D721Med (cell line): ENCODE measurements around the gene CACNA2D1.

Experiments
- DNase-seq: peaks from one replicate; pipeline ENCODE4 v3.0.0; 2011; ENCODE audit warnings: low spot score; ENCODE audit not compliant: insufficient read length
- FAIRE-seq: peaks from 2 replicates; lab custom pipeline; 2011; peaks lifted over from hg19 to GRCh38; lab: Jason Lieb, UNC
- CTCF ChIP-seq: IDR thresholded peaks from 2 replicates; pipeline ENCODE4 v1.5.1; 2012; ENCODE audit warnings: mild to moderate bottlenecking, control low read depth; ENCODE audit not compliant: insufficient read depth; ENCODE audit errors: missing control alignments

CACNA2D1 gene

DNA sequence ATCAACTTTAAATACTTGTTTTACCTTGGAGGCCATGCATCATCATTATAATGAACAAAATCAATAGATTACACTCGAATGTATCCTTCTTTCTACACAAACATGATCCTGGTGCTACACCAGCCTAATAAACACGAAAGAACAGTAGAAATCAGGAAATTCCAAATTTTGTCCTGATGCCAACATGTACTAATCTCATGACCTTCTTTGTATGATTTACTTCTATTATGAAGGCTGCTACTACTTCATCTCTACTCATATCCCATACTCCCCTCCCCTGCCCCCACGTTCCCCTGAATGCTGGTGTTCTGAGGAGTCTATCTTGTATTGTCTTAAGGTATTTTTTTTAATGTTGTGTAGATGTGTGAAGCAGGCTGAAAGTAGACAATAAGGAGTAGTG, 315.0 kb downstream of the CACNA2D1 start:
- TF ChIP-seq CTCF = no peak
- DNase-seq = no peak
- no peak for FAIRE-seq

DNA sequence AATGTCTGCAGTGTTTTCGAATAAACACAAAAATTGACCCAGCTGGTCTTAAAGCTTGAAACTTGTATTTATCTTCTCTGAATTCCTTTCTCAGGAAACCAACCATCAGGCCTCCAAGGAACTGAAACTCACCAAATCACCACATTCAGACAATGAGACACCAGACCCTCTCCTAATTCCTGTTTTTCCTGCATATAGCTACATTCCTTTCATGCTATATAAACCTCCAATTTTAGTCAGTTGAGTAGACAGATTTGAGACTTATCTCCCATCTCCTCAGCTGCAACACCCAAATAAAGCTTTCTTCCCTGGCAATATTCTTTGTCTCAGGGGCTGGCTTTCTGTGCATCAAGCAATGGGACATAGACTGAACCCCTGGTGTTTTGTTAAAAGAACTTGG, 317.0 kb downstream of the CACNA2D1 start:
- FAIRE-seq (no peak), DNase-seq (no peak)
- TF ChIP-seq CTCF = no peak

- TF ChIP-seq CTCF = no peak
- no peak for DNase-seq
- FAIRE-seq = no peak
Observed at GRCh38 chr7:82124445-82124844, 319.1 kb downstream of the CACNA2D1 start.

DNA sequence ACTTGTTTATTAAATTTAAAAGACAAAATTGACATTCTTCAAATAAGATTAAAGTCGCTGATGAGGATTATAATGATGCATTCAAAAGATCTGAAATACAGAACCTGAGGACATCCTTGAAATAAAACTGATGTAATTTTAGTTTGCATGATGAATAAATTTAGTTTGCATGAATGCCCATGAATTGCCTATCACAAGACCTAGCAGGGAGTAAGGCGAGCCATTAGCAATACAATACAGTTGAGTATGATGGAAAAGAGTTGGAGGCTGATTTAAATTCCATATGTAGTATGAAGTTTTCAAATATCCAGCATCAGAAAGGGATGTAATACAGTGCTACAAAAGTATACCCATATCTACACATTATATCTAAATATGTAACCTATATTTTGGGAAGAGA, 321.3 kb downstream of the CACNA2D1 start:
- TF ChIP-seq CTCF = no peak
- FAIRE-seq = no peak
- DNase-seq = no peak

DNA sequence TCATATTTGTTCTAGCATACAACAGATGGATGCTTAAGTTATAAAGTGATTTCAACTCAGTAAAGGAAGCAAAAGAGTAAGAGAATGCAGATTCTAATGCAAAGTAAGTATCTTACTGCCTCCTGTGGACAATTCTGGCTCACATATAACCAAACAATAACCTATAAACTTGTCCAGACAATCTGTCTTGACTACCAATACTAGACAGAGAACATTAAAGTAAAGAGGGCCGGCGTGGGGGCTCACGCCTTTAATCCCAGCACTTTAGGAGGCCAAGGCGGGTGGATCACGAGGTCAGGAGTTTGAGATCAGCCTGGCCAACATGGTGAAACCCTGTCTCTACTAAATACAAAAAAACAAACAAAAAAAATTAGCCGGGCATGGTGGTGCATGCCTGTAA, 329.3 kb downstream of the CACNA2D1 start:
- no peak for TF ChIP-seq CTCF
- FAIRE-seq (no peak), DNase-seq (no peak)

DNA sequence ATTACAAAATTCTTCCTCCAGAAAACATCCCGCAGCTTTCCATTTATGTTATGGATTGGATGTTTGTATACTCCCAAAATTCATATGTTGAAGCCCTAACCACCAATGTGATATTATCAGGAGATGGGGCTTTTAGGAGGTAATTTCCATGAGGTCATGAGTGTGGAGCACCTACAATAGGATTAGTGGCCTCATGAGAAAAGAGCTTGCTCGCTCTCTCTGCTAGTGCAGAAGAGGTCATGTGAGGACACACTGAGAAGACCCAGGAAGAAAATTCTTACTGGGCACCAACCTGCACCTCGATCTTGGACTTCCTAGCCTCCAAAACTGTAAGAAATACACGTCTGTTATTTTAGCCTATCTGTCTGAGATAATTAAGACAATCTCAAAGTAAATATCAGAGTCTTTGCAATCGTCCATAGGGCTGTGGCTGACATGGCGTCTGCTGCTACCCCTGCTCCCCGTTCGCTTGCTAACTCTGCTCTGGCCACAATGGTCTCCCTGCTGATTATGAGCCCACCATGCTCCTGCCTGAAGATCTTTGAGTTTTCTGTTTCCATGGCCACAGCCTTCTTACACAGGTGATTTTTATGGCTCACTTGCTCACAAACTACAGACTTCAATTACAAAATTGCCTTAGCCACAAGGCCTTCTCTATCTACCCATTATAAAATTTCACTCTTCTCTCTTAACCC, 333.3 kb downstream of the CACNA2D1 start:
- no peak for TF ChIP-seq CTCF
- FAIRE-seq (no peak), DNase-seq (no peak)

DNA sequence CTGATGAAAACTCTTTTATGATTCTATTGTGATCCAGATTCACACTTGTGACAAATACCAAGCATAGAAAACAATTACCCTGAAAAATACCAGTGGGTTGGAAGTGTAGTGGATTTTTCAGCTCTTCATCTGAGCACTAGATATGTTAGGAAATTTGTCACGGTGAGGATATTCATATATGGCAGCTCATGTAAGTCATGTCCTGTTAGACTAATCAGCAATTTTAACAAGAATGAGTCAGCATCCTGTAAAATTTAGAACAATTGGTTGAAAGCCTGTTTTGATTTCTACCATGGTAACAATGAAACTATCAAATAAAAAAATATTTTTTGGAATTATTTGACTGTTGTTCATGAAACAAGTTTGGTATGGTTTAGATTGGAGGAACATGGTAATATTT, 334.3 kb downstream of the CACNA2D1 start:
- DNase-seq (no peak), FAIRE-seq (no peak)
- TF ChIP-seq CTCF = no peak
